Hippocampal formation (tissue), 2 donors: ENCODE results near the gene DKKL1.
A peak's percentile ranks its signal among the peaks of the same experiment; 100 is the strongest.
"Not testable (repeated sequence)": the region's sequence is repeated elsewhere in the genome, so short reads cannot be mapped to it uniquely, and the experiment has no call there.

Source experiments
- DNase-seq, 2 donors: peaks; one replicate each; lab custom pipeline; 2025; lab: John Stamatoyannopoulos, UW

DKKL1 gene

DNA sequence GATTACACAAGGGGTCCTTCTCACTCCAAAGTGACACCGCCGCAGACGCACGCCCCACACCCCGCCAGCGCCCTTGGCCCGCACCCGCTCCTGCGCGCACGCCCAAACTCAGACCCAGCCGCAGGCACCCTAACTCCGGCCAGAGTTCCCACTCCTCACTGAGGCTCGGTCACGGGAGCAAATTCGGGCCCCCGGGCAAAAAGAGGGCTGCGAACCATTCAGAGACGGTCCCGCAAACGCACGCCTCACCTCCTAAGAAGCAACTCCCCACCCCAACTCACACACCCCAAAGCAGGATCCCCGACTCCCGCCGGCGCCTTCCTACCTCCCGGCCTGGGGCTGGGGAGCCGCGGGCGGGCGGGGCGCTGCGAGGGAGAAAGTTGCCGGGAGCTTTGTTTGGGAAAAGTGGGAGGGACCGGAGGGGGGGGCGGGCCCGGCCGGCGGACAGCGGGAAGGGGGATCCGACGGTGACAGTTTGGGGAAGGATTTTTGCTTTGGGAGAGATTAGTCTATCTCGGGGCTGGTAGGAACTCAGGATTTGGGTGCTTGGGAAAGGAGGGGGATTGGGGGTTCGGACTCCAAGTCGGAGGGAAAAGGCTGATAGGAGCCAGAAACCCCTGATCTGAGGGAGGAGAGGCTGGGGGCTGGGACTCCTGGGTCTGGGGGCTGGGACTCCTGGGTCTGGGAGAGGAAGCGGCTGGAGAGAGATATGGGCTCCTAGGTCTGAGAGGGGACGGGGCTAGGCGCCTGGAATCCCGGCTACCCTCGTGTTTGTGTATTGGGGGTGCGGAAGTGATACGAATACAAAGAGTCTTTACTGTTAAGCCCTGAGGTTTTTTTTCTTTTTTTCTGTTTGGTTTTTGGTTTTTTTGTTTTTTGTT, 1.4 kb upstream of the DKKL1 start, which contains the start of gene TEAD2:
TEAD2 (minus strand) TSS at position 369 of the 881 bp plus-strand sequence. CDS start 2,341 bp downstream, outside the sequence.
- DNase-seq, result no peak

DNA sequence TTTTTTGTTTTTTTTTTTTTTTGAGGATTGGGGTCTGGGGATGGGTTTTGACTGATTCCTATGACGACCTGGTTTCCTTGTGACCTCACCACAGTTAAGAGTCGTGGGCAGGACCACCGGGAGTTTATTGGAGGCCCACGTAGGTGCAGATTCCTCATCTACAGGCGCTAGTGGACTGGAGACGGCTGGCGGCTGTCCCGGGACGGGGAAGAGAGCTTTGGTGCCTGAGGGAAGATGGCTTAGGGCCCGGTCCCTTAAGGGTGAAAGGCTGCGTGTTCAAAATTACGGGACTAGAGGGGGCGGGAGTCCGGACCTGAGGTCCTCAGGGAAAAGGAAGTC, 779 bp upstream of the DKKL1 start:
- no peak for DNase-seq

DNA sequence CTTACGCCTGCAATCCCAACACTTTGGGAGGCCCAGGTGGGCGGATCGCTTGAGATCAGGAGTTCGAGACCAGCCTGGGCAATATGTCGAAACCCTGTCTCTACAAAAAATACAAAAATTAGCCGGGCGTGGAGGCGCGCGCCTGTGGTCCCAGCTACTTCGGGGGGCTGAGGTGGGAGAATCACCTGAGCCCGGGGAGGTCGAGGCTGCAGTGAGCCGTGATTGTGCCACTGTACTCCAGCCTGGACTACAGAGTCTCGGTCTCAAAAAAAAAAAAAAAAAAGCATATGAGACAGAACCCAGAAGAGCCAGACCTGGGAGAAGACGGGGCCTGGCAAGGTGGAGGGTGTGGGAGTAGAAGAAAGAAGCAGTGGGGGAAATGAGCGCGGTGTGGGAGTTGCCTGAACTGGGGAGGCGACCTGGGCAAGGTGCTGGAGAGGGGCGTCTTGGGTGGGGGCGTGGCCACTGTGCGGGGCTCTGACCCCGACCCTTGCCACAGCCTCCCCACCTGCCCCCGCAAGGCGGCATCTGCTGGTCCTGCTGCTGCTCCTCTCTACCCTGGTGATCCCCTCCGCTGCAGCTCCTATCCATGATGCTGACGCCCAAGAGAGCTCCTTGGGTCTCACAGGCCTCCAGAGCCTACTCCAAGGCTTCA, 533 bp downstream of the DKKL1 start:
- no peak for DNase-seq

DNA sequence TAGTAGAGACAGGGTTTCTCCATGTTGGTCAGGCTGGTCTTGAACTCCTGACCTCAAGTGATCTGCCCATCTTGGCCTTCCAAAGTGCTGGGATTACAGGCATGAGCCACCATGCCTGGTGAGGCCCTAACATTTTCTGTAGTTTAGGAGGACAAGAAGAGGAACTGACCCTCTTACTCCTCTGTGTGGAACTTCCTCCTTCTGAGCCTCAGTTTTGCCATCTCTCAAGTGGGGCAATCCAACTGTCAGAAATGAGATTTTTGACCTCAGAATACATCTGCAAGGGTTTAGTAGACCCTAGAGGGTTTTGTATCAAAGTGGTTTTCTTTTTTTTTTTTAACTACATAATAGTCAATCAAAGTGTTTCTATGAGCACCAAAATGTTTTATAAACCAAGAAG, 2.4 kb downstream of the DKKL1 start:
- no peak for DNase-seq

DNA sequence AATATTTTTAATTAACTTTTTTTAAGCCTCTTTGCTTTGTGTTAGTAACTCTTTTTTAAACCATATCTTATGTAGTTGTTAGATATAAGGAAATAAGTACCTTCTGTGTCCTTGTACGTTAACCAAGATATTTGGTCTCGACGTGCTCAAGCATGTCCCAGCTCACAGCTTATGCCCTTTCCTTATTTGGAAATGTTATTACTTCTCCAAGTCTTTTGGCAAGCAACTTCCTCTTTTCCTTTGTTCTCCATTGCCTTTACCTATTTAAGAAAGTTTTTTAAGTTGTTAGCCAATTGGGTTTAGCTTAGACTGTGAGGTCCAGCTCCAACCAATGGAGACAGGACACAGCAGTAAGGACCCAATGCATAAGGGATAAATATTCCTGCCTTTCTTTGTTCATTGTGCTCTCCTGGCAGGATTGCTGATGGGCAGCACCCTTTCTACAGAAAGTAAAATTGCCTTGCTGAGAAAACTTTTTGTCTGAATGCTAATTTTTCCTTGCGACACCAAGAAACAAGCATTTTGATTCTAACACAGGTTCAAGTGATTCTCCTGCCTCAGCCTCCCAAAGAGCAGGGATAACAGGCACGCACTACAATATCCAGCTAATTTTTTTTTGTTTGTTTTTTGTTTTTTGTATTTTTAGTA, 5.2 kb downstream of the DKKL1 start:
- no peak for DNase-seq

DNA sequence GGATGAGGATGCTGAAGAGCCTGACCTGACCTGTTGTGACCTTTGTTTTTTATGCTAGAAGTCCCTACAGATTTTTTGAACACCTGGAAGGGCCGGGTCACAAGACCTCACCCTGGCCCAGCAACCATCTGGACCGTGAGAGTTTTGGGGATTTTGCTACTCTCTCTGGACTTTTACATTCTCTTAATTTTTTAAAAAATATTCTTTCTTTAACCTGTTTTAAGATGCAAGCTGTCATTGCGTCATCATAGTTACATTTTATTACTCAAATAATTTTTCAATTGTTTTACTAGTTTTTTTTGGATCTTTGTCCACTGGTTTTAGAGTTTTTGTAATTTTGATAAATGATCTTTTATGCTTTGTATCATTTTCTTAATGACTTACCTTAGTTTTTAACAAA, 7.5 kb downstream of the DKKL1 start:
- DNase-seq, result no peak

DNA sequence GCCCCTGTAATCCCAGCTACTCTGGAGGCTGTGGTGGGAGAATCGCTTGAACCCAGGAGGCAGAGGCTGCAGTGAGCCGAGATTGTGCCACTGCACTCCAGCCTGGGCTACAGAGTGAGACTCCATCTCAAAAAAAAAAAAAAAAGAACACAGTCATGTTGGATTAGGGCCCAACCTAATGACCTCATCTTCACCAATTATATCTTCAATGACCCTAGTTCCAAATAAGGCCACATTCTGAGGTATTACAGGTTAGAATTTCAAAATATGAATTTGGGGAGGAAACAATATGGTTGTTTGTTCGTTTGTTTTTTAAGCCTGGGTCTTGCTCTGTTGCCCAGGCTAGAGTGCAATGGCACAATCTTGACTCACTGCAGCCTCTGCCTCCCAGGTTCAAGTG, 9.5 kb downstream of the DKKL1 start:
- DNase-seq, result not testable (repeated sequence)

DNA sequence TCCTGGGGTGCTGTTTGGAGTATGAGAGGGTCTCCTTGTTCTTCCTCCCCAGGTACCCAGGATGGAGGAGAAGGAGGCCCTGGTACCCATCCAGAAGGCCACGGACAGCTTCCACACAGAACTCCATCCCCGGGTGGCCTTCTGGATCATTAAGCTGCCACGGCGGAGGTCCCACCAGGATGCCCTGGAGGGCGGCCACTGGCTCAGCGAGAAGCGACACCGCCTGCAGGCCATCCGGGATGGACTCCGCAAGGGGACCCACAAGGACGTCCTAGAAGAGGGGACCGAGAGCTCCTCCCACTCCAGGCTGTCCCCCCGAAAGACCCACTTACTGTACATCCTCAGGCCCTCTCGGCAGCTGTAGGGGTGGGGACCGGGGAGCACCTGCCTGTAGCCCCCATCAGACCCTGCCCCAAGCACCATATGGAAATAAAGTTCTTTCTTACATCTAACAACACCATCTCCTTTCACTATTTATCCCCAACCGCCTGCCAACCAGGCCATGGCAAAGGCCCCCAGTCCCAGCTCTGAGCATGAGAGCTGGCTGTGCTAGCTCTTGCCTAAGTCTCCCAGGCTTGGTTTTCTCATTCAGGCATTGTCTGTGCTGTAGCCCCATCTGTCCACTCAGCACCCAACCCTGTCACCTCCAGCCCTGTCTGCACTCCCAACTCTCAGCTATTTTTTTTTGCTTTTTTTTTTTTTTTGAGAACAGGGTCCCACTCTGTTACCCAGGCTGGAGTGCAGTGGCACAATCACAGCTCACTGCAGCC, 11.2 kb downstream of the DKKL1 start:
- no peak for DNase-seq

DNA sequence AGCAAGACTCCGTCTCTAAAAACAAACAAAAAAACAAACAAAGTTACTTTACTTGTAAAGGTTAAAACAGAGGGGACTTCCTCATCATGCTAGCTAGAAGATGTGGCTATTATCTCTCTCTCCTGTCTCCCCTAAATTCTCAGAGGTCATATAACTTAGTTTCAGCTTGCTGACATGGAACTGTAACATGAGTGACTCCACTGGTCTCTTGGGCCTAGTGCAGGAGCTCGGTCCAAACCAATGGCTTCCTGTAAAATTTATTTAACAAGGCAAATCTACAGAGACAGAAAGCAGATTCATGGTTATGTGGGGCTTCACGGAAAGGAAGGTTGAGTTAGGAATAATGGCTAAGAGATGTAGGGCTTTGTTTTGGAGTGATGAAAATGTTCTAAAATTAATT, 14.8 kb downstream of the DKKL1 start:
- no peak for DNase-seq

DNA sequence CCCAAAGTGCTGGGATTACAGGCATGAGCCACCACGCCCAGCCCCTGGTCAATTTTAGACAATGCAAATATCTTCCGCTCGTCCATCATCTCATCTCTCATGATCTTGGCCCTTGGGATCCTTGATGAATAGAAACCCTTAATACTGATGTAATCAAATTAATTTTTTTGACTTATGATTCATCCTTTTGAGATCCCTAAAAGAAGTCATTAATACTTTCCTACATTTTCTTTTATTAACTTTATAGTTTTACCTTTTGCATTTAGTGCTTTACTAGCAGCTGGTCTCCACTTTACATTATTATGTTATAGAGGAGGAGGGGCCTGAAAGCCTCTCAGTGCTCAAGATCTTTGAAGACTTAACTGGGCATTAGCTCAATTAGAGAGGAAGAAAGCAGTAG, 16.7 kb downstream of the DKKL1 start:
- no peak for DNase-seq

DNA sequence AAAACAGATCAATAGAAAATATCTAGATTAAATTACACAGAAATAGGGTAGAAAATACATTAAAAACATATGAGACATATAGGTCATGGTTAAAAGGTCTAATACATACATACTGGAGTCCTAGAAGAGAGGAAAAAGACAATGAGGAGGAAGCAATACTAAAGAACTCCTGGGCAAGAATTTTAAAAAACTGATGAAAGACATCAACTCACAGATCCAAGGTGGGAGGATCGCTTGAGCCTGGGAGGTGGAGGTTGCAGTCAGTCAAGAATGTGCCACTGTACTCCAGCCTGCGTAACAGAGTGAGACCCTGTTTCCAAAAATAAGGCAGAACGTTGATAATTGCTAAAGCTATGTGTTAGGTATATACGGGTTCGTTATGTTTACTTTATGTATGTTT, 19.0 kb downstream of the DKKL1 start:
- no peak for DNase-seq

DNA sequence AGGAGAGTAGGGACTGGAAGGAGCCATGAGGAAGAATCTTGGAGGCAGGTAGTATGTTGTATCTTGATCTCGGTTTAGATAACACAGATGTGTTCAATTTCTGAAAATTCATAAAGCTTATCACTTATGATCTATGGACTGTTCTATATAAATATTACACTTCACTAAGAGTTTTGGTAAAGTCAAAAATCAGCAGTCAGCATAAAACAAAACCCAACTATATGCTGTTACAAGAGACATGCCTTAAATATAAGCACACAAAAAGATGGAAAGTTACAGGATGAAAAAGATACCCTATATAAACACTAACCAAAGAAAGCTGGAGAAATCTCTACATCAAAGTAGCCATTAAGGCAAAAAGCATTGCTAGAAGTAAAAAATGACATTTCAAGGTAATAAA, 19.9 kb downstream of the DKKL1 start:
- DNase-seq, result no peak

DNA sequence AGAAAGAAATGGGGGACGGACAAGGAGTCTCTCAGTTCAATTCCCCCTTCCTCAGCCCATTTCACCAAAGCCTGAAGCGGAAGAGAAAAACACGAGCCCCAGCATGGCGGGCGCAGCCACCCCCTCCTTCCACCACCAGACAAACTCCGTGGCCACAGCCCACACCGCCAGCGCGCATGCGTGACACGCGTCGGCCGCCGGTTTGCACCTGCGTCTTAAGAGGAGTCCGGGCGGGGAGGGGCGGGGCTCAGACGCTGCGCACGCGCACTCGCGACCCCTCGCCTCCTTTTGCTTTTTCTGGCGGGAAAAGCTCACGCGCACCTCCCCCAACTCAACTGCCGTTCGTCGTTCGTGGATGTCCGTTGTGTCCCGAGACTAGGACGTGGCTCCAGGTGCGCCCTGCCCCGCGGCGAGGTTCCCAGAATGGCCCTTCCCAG, 24.3 kb downstream of the DKKL1 start, which contains the start of gene KASH5:
KASH5 (plus strand) TSS at position 314 of the 437 bp plus-strand sequence. CDS start 2,635 bp downstream, outside the sequence.
- no peak for DNase-seq

DNA sequence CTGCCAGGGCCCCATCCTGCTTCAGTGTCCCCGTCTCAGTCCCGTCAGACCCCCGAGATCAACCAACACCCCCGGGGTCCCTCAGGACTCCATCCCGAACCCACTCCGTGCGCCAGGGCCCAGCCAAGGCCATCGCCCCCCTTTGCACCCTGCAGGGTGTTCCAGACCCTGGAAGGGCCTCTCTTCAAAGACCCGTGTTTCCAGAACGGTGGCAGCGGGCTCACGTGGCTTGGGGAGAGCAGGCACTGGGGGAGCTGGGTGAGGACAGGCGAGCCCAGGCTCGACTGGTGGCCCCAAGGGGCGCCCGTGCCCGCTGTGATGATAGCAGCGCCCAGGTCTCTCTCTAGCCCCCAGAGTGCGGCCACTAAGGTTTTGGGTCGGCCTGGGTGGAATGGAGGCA, 25.7 kb downstream of the DKKL1 start:
- no peak for DNase-seq

DNA sequence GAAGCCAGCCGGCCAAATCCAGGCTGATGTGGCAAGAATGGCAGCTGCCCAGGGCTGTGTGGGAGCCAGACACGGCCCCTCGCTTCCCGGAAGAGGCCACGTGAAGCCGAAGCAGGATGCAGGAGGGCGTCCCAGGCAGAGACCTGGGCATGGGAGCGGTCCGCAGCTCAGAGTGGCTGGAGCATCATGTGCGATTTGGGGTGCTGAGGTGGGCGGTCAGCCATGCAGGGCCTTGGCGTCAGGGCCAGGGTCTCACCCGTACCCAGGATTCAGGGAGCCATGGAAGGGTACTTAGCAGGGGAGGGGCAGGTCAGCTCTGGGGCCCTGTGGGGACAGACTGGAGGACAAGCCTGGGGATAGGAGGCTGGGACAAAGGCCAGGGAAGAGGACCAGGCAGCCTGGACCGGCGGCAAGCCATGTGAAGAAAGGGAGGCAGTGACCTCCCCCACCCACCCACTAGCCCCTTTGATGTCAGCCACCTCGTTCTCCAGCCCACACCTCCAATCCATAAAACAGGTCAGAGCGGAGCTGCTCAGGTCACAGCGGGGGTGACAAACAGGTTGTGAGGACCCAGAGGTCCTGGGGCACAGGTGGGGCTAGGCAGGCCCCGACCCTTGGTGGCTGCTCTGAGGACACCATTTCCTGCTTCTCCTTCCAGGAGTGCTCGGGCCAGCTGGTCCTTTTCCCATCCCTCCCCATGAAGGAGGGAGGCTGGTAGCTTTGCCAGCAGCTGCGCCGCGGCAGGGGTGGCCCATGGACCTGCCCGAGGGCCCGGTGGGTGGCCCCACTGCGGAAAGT, 26.7 kb downstream of the DKKL1 start:
- DNase-seq, result no peak

DNA sequence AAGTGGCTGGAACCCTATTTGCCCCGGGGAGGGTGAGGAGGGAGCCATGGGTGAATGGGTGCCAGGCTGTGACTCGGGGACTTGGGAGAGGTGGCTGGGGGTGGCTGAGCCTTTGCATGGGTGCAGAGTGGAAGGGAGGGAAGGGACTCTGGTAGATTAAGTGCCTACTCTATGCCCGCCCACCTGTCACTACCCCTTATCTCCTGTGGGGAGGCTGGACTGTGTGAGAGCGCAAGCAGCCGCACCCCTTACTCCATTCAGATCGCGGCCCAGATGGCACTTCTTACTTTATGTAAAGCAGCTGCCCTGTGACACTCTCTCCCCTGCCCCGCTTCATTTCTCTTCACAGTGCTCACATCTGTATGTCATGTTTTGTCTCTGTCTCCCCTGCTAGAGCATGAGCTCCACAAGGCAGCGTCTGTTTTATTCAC, 27.3 kb downstream of the DKKL1 start:
- no peak for DNase-seq

DNA sequence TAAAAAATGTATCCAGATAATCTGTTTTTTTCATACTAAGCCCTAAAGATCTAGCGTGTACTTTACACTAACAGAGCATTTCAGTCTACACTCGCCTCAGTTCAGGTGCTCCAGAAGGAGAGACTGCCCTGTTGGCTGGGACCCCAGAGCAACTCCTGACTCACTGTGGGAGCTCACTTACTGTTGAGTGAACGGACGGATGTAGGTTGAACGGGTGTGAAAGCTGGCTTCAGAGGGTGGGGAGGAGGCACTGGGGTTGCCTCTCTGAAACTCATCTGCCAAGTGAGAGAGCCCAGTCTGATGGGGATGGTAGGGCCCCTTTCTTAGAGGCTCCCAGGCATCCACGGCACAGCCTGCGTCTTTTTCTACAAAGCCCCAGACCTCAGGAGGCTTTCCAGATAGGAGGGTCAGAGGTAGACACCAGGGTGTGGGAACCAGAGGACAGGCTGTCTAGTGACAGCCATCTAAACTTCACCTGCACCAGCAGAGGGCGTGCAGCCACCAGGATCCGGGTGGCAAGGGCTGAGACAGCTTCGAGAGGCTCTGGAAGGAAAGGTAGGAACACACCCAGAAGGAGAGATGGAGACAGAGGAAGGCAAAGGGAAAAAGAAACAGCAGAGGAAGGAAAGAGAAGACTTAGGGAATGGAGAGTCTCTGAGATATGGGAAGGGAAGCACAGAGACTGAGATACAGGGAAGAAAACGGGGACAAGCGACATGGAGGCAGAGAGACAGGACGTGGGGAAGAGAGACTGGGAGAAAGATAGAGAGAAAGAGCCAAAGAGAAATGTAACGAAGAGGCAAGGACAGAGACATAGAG, 28.1 kb downstream of the DKKL1 start:
- DNase-seq, result peak; percentile 28 to 47

DNA sequence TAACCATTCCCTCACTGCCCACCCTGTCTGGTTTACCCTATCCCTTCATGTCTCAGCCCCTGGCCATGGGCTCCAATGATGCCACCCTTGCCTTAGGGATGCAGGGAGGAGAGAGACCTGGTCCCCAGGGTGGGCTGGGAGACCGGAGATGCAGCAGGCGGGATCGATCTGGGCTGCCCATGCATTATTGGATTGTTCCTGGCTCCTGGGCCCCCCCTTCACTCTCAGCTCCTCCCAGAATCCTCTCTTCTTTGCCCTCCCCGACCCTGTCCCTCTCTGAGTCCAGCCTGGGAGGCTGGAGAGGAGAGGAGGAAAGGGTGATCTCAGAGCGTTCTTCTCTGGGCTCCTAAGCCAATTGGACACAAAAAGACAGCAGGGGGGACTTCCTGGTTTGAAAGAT, 30.2 kb downstream of the DKKL1 start:
- DNase-seq, result no peak

DNA sequence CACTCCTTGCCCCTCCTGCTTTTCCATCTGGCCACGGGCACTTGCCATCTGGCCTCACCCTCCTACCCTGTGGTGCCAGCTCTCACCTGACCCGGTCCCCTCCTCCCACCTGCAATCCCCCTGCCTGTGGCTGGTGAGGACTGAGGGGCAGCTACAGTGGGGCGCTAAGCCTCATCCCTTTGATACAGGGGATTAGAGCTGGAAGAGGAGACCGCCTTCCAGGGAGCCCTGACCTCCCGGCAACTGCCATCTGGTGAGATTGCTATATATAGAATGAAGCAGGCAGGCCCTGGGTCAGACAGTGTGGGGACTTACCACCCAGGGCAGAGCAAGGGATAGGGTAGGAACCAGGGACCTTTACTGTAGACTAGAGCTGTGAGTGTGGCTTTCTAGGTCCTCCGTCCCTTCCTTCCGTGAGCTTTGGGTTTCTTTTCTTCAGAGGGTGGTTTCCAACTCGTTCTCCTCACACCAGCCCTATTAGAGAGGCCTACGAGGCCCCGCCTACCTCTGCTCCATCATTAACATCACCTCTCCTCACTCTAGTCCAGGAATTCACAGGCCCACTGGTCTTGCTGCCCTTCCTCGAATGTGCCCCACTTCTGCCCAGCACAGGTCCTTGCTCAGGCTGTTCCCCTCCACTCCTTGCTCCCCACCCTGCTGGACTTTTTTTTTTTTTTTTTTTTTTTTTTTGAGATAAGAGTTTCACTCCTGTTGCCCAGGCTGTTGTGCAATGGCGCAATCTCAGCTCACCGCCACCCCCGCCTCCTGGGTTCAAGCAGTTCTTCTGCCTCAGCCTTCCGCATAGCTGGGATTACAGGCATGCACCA, 32.1 kb downstream of the DKKL1 start:
- no peak for DNase-seq
